HG02973 (cell line): ENCODE measurements around the gene ANO10.
"Not testable (repeated sequence)": the region's sequence is repeated elsewhere in the genome, so short reads cannot be mapped to it uniquely, and the experiment has no call there.

ENCODE experiments used
- ATAC-seq: cut with Tn5 transposase; IDR thresholded peaks from one replicate; pipeline ENCODE4 v1.9.1; 2021; ENCODE audit warnings: moderate library complexity; ENCODE audit not compliant: unreplicated experiment

ANO10 gene

DNA sequence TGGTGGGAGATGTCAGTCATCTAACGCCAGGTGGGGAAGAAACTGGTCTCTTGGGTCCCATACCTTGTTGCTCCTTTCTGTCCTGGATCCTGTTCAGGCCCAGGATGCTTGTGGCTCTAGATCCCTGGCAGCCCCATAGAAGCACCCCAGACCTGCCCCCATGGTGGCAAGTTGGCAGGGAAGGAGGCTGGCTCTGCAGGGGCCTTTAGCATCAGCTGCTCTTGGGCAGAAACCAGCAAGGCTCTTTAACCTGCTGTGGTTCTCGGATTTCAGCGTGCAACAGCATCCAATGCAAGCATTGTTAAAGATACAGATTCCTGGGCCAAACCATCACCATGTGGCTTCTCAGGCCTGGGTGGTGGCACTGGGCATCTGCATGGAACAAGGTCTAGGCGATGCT is 259.6 kb downstream of the ANO10 start:
- no peak for ATAC-seq

DNA sequence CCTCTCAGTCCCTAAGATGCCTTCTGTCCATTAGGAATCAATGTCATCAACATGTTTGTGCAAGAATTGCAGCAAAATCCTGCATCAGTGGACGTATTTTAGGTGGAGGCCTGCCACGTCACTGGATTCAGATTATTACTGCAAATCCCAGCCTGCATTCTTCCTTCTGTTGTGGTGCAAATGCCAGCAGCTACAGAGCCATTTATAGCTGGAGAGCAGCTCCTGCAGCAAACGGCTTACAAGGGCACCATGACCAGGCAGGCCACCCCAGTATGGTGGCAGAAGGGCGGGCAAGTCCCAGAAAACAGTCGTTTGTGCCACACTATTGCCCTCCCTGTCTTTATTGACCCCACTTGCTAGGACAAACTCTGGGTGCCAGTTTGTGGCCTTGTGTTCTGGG is 260.7 kb downstream of the ANO10 start:
- ATAC-seq, result no peak

DNA sequence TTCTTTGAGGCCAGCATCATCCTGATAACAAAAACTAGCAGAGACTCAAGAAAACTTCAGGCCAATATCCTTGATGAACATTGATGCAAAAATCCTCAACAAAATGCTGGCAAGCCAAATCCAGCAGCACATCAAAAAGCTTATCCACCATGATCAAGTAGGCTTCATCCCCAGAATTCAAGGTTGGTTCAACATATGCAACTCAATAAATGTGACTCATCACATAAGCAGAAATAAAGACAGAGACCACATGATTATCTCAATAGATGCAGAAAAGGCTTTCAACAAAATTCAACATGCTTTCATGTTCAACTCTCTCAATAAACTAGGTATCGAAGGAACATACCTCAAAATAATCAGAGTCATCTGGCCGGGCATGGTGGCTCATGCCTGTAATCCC is 265.8 kb downstream of the ANO10 start:
- ATAC-seq, result not testable (repeated sequence)

DNA sequence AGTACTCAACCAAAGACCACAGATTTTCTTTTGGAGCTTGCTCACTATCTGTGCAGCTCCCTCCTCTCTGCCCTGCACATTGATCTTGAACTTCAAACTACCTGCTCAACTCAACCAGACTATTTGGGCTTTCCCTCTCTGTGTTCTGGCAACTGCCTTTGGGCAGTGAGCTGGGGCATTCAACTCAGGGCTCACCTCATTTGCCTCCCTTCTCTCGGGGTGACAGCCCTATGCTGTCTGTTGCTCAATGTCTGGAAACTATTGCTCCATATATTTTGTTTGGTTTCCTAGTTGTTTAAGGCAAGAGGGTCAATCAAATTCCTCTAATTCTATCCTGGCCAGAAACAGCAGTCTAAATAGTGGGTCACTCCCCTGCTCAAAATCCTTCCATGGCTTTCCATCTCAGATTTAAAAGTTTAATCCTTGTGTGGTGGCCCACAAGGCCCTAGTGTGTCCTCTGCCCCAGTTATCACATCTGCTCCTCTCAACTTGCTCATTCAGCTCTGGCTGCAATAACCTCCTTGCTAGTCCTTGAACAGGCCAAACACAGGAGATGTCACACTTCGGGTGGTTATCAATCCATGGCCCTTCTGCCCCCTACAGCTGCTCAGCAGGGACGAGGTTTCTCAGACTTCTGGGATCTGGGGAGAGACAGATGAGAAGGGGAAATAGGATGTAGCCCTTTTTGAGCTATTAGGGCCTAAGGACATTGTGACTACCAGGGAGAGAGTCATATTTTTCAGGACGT is 267.7 kb downstream of the ANO10 start:
- ATAC-seq, result no peak

DNA sequence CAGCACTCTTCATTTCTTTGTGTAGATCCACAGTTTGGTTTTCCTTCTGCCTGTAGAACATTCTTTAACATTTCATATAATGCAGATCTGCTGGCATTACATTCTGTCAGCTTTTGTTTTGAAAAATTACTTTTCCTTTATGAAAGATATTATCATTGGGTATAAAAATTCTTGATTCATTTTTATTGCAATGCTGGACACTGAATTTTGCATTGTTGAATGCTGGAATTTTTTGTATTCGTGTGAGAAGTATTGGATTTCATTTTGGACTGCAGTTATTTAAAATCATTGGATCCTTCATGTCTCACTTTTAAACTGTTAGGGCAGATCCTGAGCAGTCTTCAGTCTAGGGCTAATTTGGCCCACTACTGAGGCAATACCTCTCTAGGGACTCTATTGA is 268.4 kb downstream of the ANO10 start:
- ATAC-seq, result no peak

DNA sequence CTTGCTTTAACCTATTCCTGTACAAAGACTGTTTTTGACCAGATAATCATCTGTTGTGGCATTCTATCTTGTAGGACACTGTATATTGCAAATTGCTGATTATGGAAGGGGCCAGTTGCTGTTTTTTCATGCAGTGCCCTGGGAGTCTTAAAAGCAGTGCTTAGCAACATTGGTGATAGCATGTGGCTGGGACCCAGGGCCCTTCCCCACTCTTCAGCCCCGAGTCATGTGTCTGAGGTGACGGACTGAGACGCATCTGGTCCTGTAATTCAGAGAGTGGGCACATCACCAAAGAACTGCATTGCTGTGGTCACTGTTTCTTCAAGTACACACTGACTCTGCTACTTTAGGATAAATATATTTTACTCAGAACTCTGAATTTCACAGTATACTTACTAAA is 272.1 kb downstream of the ANO10 start:
- no peak for ATAC-seq

DNA sequence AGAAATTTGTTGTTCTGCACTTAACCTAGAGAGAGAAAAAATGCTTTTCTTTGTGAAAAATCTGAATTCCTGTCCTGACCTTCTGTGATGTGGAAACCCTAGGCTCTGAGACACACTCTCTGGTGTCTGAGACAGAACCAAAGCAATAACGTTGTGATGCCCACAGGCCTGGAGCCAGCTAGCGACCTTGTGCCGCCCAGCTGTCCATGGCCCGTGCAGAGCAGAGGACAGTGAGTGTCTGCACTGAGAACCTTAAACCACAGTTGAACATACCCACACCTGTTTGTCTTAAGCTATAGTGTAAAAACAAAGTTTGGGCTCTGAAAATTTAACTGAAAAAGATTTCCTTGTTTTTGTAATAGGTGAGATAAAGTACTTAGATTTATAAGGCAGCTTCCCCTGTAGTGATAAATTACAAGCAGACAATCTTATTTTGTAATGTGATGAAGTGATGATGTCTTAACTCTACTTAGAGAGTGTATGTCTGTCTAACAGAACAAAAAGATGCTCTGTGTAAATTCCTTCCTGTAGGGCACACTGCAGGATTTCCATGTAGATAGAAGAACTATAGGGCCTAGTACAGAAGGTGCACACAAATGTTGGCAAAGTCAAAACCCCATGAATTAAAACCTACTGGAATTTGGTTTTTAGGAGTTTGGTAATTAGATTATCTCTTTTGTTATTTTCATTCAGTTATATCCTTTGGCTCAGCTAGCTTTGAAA is 272.8 kb downstream of the ANO10 start:
- no peak for ATAC-seq

DNA sequence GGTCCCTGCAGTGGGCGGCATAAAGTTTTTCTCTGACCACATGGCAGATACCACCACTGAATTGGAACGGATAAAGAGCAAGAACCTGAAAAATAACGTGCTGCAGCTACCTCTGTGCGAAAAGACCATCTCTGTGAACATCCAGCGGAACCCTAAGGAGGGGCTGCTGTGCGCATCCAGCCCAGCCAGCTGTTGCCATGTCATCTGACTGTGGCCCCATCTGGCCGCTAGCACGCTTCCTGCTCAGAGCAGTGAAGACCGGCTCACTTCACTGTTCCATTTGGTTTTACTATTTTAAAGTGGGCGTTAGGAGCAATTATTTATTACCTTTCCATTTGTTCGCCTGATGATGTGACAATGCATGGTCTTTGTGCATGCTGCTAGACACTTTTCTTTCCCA is 273.5 kb downstream of the ANO10 start:
- ATAC-seq, result no peak

DNA sequence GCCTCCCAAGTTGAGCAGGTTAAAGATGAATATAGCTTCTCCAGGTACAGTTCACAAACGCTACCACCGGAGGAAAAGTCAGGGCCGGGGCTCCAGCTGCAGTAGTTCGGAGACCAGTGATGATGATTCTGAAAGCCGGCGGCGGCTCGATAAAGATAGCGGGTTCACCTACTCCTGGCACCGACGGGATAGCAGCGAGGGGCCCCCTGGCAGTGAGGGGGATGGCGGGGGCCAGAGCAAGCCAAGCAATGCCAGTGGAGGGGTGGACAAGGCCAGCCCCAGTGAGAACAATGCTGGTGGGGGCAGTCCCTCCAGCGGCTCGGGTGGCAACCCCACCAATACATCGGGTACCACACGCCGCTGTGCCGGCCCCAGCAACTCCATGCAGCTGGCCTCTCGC is 274.0 kb downstream of the ANO10 start:
- ATAC-seq, result no peak

DNA sequence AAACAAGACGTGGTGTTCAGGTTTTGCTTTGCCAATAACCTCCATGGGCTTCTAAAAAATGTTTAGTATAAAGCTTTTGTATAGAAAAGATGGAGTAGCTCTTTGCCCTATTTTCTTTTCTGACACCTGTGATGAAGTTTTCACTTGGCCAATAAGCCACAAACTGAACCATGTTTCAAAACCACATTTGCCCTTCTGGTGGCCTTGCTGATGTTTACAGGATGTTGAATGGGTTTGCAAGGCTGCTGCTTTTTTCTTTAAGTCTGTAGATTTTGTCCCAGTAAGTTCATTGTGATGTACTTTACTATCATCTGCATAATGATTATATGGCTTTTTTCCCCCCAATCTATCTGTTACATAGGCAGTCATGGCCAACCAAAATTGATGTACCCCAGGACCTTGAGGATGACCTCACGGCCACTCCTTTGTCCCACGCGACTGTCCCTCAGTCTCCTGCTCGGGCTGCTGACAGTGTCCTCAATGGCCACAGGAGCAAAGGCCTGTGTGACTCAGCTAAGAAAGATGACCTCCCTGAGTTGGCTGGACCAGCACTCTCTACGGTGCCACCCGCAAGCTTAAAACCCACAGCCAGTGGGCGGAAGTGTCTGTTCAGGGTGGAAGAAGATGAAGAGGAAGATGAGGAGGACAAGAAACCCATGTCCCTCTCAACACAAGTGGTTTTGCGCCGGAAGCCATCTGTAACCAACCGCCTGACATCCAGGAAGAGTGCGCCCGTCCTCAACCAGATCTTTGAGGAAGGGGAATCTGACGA is 274.6 kb downstream of the ANO10 start:
- ATAC-seq, result no peak

DNA sequence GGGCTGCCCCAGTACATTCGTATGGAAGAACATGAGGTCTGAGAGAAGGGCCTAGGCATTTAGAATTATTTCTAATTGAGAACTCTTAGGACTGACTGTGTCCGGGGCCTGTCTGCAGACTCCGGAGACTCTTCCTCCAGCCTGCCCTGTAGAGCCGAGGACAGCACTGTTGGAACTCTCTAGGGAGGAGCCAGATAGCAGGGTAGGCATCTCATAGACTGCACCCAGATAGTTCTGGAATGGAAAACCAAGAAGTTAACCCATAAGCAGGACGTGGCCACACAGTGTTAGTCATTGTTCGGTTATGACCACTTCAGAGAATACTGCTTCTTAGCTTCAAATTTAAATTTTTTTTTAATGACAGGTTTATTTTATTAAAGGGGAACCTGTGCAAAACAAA is 275.9 kb downstream of the ANO10 start:
- no peak for ATAC-seq

DNA sequence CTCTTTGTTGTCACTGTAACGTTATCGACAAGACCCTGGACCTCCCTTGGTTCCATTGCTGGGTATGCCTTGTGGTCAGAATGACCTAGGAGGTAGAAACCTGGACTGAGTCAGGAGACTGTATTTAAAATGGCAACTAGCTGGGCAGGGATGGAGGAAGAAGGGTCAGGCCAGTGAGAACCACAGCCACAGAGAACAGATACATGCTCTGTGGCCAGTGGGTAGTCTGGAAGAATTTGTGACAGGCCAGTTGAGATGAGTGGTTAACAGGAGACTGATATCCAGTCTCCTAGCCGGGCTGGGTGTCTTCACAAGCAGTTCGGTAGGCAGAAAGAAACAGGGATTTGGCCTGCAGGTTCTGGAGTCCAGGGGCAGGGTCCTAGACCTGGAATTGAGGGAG is 276.6 kb downstream of the ANO10 start:
- ATAC-seq, result no peak

DNA sequence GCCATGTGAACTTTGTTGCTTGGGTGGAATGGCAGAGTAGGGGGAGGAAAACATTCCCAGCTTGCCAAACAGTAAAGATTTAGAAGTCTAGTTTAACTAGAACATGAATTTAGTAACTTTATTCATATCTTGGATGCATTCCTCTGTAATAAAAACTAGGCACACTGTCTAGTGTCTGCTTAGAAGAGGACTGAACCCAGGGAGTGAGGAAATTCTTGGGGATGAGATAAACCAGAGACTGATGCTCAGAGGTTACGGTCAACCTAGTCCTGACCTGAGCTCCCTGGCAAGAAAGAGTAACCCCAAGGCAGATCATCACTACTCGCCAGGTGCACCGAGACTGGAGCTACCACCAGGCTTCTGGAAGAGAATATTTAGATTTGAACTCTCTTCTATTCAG is 277.3 kb downstream of the ANO10 start:
- ATAC-seq, result no peak

DNA sequence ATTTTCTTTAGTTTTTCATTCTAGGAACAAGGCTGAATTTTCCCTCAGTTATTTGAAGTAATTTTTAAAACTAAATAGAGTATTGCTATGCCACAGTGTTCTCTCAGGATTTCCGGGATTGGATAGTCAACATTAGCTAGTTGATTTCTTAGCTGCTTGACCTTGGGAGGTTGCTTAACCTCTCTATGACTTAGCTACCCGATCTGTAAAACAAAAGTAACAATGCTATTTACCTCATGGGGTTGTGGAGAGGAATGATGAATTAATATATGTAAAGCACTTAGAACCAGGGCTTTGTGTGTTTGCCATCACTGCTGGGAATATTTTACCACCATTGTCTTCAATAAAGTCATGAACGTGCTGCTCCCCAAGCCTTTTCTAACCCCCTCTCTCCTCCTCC is 278.0 kb downstream of the ANO10 start:
- no peak for ATAC-seq

DNA sequence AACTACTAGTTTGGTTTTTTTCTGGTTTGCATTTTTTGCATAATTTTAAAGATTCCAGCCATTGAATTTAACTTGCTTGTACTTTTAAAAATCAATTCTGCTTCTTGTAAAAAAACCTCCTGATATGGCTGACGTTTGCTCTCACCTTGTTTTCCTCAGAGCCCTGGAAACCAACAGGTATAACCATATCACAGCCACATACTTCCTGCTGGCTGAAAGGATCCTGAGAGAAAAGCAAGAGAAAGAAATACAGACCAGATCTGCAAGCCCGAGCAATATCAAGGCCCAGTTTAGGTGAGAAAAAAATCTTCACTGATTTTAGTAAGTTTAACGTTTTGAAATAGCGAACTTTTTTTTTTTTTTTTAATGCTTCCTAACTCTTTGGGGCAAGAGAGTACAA is 278.6 kb downstream of the ANO10 start:
- no peak for ATAC-seq

DNA sequence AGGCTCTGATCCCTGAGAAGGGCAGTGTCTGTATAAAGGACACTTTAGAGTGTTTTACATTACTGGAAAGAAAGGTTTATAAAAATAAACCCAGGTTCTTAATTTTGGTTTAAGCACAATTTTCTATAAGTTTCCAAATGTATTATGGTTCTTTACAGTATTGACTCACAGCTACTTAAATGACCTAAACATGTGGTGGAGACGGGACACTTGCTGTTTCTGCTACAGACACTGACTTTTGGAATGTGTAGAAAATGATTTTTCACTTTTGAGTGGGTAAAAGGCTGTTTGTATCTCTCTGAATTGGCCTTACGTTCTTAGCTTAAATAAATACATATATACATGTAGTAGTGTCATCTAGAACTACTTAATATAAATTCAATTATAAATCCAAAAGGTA is 280.0 kb downstream of the ANO10 start:
- no peak for ATAC-seq

DNA sequence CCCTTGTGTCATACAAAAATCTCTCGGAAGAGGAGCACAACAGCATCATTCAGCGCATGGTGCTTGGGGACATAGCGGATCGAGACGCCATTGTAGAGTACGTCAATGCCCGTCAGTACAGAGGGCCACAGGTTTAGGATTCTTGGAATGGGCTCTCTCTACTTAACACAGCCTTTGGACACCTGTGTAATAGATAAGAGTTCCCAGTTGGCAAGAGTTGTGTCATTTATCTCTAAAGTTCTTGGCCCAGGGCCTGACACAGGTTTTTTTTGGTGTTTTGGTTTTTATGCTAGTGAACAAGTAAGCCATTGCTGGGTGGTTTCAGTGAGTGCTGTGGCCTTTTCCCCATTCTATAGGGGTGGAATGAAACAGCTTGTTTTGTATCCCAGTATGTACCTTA is 281.4 kb downstream of the ANO10 start:
- no peak for ATAC-seq

DNA sequence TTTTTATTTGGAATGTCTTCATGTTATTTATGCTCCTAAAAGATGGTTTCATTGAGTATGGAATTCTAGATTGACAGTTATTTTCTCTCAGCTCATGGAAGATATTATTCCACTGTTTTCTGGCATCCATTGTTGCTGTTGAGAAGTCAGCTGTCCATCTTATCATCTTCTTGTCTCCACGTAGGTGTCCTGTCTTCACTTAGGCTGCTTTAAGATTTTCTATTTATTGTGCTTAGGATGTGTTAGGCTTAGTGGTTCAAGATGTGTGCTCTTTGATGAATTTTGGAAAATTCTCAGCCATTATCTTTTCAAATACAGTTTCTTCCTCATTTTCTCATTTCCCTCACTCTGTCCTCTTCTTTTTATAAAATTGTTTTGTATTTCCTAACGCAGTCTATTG is 283.5 kb downstream of the ANO10 start:
- ATAC-seq, result no peak

DNA sequence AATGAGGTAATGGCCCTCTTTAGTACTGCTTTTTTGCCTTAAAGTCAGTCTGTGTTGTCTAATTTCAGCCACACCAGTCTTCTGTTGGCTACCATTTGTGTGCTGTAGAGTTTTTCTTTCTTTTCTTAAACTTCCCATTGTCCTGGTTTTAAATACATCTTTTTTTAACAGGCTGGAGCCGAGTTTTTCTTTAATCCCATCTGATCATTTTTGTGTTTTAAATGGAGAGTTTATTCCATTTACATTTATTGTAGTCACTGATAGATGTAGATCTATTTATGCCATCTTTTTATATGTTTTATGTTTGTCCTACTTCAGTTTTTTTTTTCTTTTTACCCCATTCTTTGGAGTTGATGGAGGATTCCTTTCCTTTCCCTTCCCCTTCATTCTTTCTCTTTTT is 286.0 kb downstream of the ANO10 start:
- no peak for ATAC-seq

DNA sequence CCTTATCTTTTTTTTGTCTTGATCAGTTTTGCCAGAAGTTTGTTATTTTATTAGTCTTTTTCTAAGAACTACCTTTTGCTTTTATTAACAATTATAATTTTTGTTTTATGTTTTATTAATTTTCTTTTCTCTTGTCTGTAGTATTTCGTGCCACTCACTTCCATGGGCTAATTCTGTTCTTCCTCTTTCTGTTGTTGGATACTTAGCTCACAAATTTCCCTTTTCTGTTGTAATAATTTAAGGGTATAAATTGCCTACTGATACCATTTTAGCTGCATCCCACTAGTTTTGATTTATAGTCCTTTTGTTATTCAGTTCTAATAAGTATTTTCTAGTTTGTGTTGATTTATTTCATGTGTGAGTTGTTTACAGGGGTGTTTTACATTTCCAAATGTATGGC is 286.8 kb downstream of the ANO10 start:
- ATAC-seq, result no peak

DNA sequence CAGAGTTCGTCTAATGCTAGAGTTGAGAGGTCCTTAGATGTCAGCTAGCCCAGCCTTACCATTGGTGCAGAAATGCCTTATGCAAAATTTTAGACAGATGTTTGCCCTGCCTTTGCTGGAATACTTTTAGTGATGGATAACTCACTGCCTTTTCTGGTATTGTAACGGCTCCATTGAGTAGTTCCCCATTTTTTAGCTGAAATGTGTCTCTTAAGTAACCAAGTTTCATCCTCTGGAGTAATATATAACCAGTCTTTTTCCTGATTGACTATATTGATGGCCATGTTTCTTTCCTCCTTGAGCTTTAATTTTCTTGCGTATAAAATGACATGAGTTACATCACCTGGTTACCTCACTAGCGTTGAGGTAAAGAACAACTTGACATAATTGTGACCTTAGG is 290.4 kb downstream of the ANO10 start:
- no peak for ATAC-seq

DNA sequence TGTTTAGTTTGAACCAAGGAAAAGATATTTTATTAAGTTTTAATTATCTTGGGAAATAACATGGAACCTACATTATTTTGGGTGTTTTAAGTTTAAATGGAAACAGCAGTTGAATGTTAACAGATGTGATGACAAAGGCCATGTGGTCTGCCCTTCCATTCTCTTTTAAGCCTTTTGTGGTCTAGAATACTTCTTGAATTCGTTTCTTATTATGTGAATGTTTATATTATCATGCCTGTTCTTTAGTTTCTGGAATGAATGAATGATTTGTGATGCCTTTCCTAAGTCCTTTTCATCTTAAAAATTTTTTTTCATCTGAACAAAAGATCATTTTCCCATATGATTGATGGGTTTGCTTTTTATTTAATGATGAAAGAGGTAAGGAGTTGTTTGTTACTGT is 290.8 kb downstream of the ANO10 start:
- no peak for ATAC-seq
